ENCODE results near the gene DELE1.
A peak's percentile ranks its signal among the peaks of the same experiment; 100 is the strongest.
"Not testable (repeated sequence)": the region's sequence is repeated elsewhere in the genome, so short reads cannot be mapped to it uniquely, and the experiment has no call there.

DELE1 gene

DNA sequence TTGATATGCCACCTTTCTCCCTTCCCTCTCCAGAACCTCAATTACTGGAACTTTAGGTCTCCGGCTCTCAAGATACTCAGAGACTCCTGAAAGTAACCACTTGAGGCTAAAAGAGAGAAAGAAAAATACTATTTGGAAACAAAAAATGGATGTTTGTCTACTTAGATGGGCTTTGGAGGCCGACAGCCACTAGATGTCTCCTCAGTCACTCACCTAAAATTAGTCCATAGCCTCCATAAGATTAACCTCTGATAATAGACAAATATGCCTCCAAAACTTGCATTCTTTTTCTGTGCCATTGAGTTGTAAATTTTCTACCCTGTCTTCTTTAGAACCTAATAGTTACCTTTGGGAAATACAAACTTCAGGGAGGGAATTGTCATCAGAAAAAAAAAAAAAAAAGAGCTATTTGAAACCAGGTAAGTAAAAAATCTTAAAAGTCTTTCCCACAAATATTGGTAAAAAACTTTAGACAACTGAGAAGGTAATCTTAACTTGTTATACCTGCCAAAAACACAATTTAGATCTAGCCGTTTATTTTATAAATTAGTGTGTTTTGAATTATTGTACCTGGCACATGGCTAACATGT lies 34.3 kb upstream of the DELE1 start:
- DNase-seq, result no peak

DNA sequence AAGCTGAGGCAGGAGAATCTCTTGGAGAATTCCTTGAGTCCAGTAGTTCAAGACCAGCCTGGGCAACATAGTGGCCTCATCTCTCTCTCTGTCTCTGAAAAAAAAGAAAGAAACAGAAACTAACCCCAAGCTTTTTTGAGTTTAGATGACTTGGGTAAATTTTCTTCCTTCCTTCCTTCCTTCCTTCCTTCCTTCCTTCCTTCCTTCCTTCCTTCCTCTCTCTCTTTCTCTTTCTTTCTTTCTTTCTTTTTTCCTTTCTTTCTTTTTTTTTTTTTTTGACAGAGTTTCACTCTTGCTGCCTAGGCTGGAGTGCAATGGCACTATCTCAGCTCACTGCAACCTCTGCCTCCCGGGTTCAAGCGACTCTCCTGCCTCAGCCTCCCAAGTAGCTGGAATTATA lies 33.2 kb upstream of the DELE1 start:
- DNase-seq, result not testable (repeated sequence)

DNA sequence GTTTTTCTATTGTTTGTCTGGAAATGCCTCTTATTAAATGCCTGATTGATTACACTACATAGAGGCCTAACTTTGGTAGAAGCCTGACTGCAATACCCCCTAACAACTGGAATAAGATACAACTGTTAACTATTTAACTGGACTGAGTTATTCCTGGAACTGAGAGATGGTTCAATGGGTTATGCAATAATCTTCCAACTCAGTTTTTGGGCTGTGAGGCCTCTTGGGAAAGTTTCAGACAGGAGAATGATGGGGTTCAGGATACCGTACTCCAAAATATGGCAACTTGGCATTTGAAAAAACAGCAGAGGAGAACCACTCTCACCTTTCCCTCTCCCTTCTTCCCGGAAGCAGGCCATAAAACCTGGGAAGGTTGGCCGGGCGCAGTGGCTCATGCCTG lies 26.2 kb upstream of the DELE1 start:
- no peak for DNase-seq

DNA sequence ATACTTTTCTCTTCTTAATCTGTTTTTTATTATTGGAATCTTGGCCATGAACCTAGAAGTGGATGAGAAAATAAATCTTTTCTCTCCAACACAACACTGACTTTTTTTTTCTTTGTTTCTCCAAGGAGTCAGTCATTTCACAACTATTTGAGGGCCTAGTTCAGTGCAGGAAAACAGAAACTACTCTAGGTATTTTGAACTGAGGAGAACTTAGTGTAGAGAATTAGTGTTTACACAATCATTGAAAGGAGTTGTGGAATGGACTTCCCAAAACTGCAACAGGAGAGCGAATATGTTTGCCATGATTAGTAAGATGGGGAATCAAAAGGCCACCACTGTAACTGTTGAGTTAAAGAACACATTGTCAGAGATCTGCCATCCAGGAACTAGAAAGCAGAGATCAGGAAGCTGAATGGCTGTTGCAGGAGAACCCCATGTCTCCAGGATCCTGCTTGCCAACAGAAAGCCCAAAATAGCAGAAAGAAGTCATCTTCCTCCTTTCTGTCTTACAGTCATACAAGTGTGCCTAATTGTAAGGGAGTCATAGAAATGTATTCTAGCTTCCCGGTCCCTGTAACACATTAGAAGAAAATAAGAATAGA lies 25.1 kb upstream of the DELE1 start:
- no peak for DNase-seq

DNA sequence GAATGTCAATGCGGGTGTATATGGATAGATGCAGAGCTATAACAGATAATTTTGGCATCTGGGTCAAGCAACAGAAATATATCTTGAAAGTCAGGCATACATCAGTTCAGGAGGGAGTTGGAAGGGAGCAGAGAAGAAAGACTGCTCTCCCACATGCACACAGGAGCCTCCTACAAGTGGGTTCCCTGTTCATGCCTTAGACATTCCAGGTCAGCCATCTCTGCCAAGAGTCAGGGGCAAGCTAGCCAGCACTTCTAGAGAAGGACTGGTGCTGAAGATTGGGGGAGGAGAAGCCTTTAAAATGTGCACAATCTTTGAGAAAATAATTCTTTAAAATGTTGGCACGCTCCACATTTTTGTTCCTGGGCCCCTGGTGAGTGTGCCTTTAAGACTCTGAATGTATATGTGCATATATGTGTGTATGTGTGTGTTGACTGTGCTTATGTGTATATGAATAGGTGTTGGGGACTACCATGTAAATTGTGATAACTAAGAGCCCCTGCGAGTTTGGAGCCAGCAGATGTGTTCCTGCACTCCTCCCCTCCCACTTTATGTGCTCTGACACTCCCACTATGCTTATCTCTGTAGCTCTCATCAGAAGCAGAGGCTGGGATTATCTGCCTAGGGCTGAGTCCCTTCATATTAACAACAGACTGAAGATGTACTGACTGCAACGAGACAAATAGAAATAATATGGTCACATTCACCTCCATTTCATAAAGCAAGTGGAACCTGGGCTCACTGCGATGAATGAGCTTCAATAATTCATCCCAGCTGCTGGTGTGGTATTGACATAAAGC lies 21.5 kb upstream of the DELE1 start:
- peak; percentile 35 for DNase-seq

DNA sequence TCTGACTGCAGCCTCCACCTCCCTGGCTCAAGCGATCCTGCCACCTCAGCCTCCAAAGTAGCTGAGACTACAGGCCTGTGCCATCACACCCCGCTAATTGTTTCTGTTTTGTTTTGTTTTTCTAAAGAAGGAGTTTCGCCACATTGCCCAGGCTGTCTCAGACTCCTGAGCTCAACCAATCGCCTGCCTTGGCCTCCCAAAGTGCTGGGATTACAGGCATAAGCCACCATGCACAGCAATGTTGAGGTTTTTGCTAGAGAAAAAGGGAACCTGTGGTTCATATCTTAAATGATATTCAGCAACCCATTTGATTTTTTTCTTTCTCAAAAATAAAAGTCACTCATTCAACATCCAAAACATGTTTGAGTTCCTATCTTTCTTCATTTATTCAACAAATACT lies 20.4 kb upstream of the DELE1 start:
- DNase-seq, result peak; percentile 53

DNA sequence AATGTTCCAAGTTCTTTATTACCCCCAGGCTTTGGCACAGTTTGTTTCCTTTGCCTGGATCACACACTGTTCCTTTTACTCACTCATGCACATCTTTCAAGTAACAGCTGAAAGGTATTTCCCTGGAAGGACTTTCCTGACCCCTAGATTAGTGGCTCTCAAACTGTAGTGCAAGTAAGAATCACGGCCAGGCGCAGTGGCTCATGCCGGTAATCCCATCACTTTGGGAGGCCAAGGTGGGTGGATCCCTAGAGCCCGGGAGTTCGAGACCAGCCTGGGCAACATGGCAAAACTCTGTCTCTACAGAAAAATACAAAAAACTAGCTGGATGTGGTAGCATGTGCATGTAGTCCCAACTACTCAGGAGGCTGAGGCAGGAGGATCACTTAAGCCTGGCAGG lies 19.1 kb upstream of the DELE1 start:
- no peak for DNase-seq

DNA sequence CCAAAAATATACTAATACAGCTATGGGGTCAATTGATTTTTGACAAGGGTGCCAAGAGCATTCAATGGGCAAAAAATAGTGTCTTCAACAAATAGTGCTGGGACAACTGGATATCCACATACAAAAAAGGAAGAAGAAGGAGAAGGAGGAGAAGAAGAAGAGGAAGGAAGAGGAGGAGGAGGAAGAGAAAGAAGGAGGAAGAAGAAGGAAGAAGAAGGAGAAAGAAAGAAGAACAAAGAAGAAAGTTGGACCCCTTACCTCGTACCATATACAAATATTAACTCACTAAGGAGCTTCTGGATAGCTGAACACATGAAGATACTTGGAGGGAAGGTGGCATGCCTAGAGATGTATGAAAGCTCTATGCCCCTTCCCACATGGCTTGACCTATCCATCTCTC lies 17.2 kb upstream of the DELE1 start:
- DNase-seq, result no peak

DNA sequence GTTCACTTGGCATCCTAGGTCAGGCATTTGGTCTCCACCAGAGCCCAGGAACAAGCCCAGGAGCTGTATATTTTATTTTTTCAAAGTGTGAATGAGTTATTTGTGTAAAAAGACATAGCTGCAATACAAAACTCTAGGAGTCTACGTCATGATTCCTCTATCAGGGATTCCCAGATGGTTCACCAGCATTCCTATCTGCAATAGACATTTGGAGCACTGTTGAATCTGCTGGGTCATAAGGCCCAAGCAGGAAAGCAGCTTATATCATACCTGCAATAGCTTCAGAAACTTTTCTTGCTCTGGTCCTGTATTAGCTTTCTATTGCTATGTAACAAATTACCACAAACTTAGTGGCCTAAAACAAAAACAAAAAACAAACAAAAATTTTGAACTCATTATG lies 16.7 kb upstream of the DELE1 start:
- no peak for DNase-seq

DNA sequence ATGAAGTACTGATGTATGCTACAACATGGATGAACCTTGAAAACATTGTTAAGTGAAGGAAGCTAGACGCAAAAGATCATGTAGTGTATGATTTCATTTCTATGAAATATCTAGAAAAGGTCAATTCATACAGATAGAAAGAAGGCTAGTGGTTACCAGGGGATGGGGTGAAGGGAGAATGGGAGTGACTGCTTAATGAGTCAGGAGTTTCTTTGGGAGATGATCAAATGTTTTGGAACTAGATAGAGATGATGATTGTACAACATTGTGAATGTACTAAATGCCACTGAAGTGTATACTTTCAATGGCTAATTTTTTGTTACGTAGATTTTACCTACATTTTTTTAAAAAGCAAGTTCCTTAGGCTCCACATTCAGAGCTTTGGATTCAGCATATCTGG lies 14.9 kb upstream of the DELE1 start:
- DNase-seq, result no peak

DNA sequence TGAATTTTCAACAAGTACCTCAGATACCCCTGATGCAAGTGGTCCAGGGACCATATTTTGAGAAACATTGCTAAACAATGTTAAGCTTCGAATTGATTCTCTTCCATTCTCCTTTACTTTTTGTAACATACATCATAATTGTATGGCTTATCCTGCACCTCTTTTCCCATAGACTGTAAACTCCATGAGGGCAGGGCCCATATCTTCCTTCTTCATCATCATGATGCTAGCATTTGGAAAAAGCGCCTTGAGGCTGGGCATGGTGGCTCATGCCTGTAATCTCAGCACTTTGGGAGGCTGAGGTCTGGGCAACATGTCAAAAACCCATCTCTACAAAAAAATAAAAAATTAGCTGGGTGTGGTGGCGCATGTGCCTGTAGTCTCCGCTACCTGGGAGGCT lies 14.5 kb upstream of the DELE1 start:
- DNase-seq, result no peak

DNA sequence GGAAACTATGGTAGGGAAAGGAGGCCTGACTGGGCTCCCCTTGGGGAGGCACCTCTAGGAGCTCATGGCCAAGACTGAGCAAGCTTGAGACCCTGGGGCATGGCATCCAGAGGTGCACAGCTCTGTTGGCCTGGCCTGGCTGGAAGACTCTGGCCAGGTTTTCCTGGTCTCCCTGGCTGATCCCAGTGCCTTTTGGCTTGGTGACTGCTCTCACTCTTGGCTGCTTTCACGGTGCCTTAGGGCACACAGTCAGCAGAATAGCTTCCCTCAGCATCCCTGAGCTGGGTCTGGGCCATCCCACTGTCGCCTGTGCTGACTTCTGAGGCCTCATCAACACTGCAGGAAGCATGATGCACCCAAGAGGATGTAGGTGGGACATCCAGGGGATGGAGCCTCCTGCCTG lies 13.4 kb upstream of the DELE1 start:
- no peak for DNase-seq

DNA sequence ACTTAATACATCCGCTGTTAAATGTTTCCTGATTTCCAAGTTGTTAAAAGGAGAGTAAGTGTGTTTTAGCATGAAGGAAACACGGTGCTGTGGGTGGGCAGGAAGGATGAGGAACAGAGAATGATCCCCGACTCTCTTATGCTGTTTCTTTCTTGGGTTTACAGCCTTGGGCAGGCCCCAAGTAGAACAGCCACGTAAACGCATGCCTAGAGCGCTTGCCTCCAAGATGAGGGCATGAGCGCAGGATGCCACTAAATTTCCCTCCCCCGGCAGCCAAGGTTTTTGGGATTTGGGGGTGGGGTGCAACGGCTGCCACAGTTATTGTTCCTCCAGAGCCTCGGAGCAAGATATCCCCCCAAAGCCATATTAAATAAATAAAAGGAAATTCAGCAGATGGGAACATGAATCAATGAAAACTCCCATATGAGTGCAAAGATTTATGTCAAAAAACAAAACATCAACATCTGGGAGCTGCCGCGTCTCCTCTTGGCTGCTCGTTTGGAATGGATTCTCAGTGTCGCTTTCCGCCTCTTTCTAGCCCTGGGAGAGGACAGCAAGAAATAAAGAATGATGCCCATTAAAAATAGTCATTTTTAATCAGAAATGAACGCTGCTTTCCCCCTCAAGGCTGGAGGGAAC lies 10.0 kb upstream of the DELE1 start:
- DNase-seq, result no peak

DNA sequence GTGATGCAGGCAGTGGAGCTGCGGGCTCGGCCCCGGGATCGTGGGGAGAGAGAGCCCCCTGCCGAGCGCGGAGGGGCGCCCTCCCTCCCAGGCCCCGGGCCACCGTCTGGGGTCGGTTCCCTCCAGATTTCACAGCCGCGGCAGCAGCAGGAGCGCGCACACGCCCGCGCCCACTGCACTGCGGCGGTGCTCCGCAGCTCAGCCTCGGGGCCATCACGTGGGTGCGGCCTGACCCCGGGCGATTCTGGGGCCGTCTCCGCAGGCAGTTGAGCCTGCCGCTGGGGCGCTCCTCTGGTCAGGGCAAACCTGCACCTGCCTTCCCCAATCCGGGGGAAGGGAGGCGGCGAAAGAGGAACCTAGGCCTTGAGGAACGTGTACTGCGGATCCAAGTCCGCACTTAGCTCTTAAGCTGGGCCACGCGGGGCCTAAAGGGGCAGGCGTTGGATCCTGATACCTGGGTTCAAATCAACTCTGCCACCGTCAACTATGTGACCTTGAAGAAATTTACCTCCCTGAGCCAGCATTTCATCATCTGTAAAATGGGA lies 9.4 kb upstream of the DELE1 start:
- peak; percentile 57 for DNase-seq

DNA sequence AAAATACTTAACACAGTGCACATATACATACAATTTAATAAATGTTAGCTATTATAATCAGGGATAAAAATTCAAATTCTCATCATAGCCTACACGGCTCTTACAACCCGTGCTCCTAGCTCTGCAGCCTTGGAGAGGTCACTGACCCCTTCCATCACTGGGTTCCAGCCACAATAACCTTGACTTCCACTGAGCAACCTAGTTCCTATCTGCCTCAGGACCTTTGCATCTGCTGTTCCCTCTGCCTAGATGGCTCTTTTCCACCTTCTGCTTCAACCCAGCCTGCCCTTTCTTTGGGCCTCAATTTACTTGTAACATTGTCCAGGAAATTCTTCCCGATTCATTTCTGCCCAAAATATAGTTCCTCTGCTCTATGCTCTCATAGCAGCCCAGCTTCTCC lies 8.9 kb upstream of the DELE1 start:
- no peak for DNase-seq

DNA sequence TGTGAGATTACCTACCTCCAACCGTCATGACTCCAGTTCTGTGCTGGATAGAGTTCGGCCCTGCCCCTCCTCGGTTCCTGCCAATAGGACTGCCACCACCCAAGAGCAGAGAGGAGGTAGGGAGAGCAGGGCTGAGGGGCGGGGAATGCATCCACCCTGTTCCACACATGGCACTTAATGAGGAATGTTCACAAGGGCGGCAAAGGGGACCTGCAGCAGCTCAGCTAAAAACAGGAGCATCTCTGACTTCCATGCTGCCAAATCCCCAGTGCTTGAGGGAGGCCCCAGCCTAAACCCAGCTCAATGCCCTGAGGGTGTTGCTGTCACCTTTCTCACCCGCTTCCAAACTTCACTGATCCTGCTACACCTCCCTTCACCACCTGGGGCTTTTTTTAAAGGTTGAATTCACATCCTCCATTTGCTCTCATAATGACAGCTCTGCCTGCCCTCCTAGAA lies 7.8 kb upstream of the DELE1 start:
- DNase-seq, result no peak

DNA sequence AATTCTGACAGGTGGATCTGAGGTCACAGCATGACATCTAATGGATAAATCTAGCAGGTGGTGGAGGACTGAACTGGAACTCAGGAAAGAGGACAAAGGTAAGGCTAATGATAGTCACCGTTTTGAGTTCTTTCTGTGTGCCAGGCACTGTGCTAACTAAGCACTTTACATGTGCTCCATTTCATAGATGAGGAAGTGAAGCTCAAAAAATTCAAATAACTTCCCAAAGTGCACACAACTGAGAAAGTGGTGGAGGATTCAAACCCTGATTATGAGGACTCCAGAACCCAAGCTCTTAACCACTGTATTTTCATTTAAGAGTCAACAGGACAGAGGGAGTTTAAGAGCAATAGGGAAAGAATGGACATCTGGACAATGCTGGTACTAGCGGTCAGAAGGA lies 7.1 kb upstream of the DELE1 start:
- DNase-seq, result no peak

DNA sequence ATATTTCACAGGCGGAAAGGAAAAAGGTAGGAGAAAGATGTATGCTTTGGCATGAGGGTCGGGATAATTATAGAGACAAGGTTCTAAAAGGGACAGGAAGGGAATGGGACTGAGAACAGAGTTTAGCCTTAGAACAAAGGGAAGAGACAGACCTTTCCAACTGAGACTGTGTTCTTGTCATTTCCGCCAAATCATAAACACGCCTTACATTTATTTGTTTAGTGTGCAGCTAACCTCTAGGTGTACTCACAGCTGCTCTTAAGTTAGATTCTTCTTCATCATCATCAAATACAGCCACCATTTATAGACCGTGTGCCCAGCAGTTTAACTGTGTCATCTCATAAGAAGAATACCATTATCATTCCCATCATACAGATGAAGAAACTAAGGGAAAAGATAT lies 5.9 kb upstream of the DELE1 start:
- no peak for DNase-seq

DNA sequence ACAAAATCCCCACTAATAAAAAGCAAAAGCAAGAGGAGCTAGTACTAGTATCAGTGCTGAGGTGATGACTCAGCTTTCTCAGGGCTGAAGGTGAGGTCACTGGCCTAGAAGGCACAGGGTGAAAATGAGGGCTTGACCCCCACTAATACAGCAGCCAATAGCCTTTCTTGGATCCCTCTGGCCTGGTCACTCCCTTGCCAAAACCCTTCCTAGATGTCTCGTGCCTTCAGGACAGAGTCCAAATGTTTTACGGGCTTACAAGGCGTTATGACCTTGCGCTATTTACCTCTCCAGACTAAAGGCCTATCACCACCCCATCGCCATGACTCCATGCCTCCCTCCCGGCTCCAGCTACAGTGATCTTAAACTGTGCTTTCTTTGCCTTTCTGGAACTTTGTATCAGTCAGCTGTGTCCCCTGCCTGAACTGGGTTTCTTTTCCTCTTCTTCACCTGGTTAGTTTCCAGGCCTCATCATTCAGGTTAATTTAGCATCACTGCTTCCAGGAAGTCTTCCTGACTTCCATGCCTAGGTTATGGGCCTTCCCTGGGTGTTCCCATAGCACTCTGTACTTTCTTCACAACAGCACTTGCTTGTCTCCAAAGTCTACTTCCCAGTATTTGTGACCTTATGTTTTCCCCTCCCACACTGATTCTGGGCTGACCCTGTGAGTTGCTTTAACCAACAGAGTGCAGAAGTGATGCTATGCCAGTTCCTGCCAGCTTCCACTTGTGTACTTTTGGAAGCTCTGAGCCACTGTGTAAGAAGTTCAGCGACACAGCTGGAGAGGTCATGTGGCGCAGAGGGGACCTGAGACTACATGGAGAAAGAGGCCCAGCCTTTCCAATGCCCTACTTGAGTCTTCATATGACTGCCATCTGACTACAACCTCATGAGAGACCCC lies 4.2 kb upstream of the DELE1 start:
- no peak for DNase-seq

DNA sequence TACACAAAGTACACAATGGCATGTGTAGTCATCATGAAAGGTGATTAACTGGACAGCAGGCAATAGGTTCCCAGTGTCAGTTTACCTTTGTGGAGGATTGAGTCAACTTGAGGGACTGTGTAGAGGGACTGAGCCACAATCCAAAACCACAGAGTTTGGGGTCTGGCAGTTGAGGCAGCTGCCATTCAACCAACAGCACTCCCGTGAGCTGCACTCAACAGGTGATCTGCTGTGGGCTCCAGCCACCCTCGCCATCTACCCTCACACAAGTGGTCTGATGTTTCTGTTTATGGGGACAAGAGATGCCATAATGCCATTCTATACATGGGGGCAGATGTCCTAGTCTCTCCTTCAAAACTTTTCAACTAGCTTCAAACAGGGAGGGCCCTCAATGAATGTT lies 2.9 kb upstream of the DELE1 start:
- DNase-seq, result no peak

DNA sequence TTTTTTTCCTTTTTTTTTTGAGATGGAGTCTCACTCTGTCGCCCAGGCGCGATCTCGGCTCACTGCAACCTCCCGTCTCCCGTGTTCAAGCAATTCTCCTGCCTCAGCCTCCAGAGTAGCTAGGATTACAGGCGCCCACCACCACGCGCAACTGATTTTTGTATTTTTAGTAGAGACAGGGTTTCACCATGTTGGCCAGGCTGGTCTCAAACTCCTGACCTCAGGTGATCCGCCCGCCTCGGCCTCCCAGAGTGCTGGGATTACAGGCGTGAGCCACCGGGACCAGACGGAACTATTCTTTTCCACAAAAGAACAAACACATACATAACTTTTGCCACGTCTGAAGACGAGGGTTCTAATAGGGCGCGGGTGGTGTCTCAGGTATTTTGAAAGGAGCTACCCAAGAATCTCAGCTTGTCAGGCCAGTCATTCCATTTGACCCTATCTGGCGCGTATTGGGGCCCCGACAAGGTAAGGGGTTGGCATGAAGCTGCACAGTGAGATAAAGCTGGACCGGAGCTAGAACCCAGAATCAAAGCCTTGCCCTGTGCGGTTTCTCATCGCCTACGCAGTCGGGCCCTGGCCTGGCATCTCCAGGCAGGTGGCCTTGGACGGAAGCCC lies 734 bp upstream of the DELE1 start:
- DNase-seq, result peak; percentile 44

DNA sequence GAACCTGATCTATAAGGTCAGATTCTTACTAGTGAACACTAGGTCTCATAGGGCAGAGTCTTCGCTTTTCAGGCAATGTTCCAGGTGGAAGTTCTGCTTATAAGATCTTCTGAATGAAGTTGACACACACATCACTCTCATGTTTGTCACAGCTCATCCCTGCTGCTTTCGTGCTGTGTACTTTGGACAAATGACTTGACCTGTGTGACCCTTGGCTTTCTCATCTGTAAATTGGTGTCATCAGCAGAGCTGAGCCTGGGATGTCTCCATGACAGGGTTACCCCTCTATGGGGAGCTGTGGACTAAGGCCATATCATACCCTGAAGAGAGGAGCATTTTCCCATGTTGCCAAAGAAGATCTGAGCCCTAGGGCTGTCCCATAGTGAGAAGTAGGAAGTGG lies 2.8 kb downstream of the DELE1 start:
- no peak for DNase-seq

All from hematopoietic multipotent progenitor cell treated with erythropoietin and hydrocortisone succinate and interleukin-3 and kit ligand, for 6 days (in vitro differentiated cells).